ENCODE data around the gene IZUMO2. TPM values are rescaled to one million over a fixed set of nuclear protein-coding genes. Genes with fewer than 3 reads are reported as not detected.
"Not testable (repeated sequence)": the region's sequence is repeated elsewhere in the genome, so short reads cannot be mapped to it uniquely, and the experiment has no call there.

The IZUMO2 gene
- total RNA-seq, 2 experiments from 2014 or later, result not detected

DNA sequence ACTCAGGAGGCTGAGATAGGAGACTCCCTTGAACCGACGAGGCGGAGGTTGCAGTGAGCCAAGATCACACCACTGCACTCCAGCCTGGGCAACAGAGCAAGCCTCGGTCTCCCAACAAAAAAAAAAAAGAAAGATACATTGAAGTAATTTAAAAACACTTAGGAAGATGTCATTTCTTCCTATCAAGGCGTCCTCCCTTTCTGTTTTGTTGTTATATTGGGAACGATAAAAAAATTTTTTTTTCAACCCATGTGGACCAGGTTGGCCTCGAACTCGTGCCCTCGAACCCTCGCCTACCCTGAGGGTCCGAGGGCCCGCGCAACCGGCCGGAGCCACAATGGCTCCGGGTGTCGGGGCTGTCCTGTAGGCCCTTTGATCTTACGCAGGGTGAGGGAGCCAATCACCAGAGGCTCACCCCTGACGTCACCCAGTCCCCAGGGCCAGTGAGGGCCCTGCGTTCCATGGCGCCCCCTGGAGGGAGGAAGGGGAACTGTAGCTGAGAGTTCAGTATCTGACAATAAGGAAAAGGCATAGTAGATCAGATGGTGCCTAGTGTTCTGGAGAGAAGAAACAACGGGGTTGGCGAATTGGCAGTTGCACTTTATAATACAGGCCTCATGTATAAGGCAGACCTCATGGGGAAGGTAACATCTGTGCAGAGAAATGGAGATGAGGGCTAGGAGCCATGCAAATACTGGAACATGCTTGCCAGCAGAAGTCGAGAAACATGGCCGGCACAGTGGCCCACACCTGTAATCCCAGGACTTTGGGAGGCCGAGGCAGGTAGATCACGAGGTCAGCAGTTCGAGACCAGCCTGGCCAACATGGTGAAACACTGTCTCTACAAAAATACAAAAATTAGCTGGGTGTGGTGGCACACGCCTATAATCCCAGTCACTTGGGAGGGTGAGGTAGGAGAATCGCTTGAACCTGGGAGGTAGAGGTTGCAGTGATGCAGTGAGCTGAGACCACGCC, 29.3 kb downstream of the IZUMO2 start:
- ATAC-seq; POLR2A ChIA-PET; intact Hi-C loops (cut with DNase I, micrococcal nuclease); H3K9me3 Mint-ChIP-seq (ENCODE audit: low read depth); H3K27ac Mint-ChIP-seq; H3K36me3 Mint-ChIP-seq (ENCODE audit: low read depth); H3K27me3 Mint-ChIP-seq; DNase-seq; CTCF ChIA-PET; H3K4me1 Mint-ChIP-seq; H3K4me3 Mint-ChIP-seq: not testable (repeated sequence)

DNA sequence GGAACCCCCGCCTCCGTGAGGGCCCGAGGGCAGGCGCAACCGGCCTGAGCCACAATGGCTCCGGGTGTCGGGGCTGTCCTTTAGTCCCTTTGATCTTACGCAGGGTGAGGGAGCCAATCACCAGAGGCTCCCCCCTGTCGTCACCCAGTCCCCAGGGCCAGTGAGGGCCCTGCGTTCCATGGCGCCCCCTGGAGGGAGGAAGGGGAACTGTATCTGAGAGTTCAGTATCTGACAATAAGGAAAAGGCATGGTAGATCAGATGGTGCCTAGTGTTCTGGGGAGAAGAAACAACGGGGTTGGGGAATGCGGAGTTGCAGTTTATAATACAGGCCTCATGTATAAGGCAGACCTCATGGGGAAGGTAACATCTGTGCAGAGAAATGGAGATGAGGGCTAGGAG, 59.1 kb downstream of the IZUMO2 start:
- intact Hi-C loops (cut with DNase I, micrococcal nuclease); H3K27ac Mint-ChIP-seq; H3K4me1 Mint-ChIP-seq; H3K36me3 Mint-ChIP-seq (ENCODE audit: low read depth); DNase-seq; POLR2A ChIA-PET; ATAC-seq; H3K9me3 Mint-ChIP-seq (ENCODE audit: low read depth); H3K4me3 Mint-ChIP-seq; H3K27me3 Mint-ChIP-seq; CTCF ChIA-PET: not testable (repeated sequence)

DNA sequence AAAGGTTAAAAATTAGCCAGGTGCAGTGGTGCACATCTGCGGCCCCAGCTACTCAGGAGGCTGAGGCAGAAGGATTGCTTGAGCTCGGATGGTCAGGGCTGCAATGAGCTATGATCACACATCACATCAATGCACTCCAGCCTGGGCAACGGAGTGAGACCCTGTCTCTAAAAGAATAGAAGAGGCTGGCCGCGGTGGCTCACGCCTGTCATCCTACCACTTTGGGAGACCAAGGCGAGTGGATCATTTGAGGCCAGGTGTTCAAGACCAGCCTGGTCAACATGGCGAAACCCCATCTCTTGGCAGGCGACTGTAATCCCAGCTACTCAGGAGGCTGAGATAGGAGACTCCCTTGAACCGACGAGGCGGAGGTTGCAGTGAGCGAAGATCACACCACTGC, 59.7 kb downstream of the IZUMO2 start:
- POLR2A ChIA-PET; H3K36me3 Mint-ChIP-seq (ENCODE audit: low read depth); intact Hi-C loops (cut with DNase I, micrococcal nuclease); H3K9me3 Mint-ChIP-seq (ENCODE audit: low read depth); H3K27ac Mint-ChIP-seq; ATAC-seq; DNase-seq; CTCF ChIA-PET; H3K27me3 Mint-ChIP-seq; H3K4me1 Mint-ChIP-seq; H3K4me3 Mint-ChIP-seq: not testable (repeated sequence)

Other genes starting within 250 kb of the IZUMO2 start
- gene ATF5, start 234.1 kb downstream of the IZUMO2 start, total RNA-seq, result 10 to 100 TPM; 12.5 to 14.1 TPM
- 100 to 1,000 TPM; 127 to 188 TPM for gene NUP62, start 233.8 kb downstream of the IZUMO2 start, total RNA-seq
- gene SIGLEC11, start 202.1 kb downstream of the IZUMO2 start, total RNA-seq, result not detected
- gene VRK3, start 137.9 kb downstream of the IZUMO2 start, total RNA-seq, result 10 to 100 TPM; 52.4 to 61.2 TPM
- gene ZNF473, start 137.3 kb downstream of the IZUMO2 start, total RNA-seq, result 10 to 100 TPM; 10.9 to 12.5 TPM
- not detected for gene MYH14, start 40.3 kb upstream of the IZUMO2 start, total RNA-seq
- 1 to 10 TPM; 9.1 to 9.7 TPM for gene KCNC3, start 166.1 kb upstream of the IZUMO2 start, total RNA-seq
- 10 to 100 TPM; 44.0 to 63.4 TPM for gene NAPSA, start 202.4 kb upstream of the IZUMO2 start, total RNA-seq
- gene NR1H2, start 213.2 kb upstream of the IZUMO2 start, total RNA-seq, result 10 to 100 TPM; 50.3 to 53.6 TPM
- 100 to 1,000 TPM; 220 to 227 TPM for gene POLD1, start 221.1 kb upstream of the IZUMO2 start, total RNA-seq

Data from activated CD4-positive, alpha-beta T cell treated with anti-CD3 and anti-CD28 coated beads for 36 hours (primary cell).